ENCODE measurements around the gene ARHGAP27.
"Not testable (repeated sequence)": the region's sequence is repeated elsewhere in the genome, so short reads cannot be mapped to it uniquely, and the experiment has no call there.

DNA sequence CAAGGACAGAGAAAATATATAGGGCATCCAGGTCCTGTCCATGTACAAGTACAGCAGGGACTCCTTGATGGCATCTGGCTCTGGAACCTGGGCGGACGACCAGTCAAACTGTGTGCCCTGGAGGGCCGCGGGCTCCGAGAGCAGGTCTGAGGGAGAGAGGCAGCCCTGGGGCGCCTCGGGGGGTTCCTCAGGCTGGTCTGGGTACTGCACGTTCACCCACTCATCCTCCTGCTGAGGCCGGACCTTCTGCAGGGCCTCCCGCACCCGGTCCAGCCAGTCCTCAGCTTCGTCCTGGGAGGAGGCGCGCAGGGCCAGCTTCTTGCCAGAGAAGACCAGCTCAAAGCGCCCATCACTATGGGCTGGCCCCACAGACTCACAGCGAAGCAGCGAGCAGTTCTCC, 21.1 kb upstream of the ARHGAP27 start:
- TF ChIP-seq, protein P1, sequence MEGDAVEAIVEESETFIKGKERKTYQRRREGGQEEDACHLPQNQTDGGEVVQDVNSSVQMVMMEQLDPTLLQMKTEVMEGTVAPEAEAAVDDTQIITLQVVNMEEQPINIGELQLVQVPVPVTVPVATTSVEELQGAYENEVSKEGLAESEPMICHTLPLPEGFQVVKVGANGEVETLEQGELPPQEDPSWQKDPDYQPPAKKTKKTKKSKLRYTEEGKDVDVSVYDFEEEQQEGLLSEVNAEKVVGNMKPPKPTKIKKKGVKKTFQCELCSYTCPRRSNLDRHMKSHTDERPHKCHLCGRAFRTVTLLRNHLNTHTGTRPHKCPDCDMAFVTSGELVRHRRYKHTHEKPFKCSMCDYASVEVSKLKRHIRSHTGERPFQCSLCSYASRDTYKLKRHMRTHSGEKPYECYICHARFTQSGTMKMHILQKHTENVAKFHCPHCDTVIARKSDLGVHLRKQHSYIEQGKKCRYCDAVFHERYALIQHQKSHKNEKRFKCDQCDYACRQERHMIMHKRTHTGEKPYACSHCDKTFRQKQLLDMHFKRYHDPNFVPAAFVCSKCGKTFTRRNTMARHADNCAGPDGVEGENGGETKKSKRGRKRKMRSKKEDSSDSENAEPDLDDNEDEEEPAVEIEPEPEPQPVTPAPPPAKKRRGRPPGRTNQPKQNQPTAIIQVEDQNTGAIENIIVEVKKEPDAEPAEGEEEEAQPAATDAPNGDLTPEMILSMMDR (conservative IDR thresholded peaks at IDR 0.05; ENCODE audit: low read depth, low read length) = not testable (repeated sequence)
- not testable (repeated sequence) for TF ChIP-seq EZH2 (IDR thresholded peaks at IDR 0.05; ENCODE audit: borderline replicate concordance, low read depth, low read length, poor library complexity, severe bottlenecking)
